GM04503 (cell line): ENCODE measurements around the gene BMP10.
"Not testable (repeated sequence)": the region's sequence is repeated elsewhere in the genome, so short reads cannot be mapped to it uniquely, and the experiment has no call there.

Experiments used
- DNase-seq: peaks from one replicate; pipeline ENCODE4 v3.0.0-alpha.2; 2012; ENCODE audit warnings: low read depth

BMP10 gene

DNA sequence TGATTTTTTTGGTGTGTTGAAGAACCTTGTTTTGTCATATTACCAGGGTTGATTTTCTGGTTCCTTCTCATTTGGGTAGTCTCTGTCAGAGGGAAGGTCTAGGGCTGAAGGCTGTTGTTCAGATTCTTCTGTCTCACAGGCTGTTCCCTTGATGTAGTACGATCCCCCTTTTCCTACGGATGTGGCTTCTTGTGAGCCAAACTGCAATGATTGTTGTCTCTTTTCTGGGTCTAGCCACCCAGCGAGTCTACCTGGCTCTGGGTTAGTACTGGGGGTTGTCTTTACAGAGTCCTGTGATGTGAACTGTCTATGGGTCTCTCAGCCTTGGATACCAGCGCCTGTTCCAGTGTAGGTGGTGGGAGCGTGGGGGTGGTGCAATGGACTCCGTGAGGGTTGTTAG, 24.8 kb upstream of the BMP10 start:
- not testable (repeated sequence) for DNase-seq

DNA sequence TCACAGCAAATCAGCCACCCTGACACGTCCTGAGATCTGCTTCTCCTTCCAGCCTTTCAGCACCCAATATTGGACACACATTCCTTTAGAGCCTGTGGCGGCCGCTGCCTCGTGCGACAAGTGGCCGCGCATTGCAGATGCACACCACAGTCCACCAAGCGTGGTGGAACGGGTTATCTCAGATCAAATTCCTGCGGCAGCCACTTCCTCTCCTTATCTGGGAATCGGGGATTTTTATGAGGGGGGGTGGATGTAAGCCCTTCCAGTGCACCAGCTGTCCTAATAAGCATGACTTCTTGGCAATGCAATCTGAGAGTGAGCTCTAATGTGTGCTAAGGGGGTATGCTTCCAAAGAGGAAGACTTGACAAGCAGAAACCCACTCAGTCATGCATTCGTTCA, 18.3 kb upstream of the BMP10 start:
- DNase-seq, result no peak

DNA sequence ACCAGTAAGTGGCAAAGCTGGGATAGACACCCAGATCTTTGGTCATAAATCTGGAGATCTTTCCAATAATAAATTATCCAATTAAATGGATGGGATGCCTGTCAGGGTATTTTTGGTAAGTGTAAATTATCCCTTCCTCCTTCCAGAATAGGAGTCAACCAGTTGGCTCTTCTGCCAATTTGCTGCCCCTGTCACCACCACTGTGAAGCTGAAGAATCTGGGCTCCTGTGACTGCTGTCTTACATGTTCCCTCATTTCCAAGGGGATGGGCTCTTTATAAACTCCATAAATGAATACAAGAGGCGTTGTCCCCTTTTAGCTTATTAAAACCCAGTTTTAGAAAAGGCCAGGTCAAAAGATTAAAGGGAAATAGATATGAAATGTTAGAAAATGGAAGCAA, 17.8 kb upstream of the BMP10 start:
- no peak for DNase-seq

DNA sequence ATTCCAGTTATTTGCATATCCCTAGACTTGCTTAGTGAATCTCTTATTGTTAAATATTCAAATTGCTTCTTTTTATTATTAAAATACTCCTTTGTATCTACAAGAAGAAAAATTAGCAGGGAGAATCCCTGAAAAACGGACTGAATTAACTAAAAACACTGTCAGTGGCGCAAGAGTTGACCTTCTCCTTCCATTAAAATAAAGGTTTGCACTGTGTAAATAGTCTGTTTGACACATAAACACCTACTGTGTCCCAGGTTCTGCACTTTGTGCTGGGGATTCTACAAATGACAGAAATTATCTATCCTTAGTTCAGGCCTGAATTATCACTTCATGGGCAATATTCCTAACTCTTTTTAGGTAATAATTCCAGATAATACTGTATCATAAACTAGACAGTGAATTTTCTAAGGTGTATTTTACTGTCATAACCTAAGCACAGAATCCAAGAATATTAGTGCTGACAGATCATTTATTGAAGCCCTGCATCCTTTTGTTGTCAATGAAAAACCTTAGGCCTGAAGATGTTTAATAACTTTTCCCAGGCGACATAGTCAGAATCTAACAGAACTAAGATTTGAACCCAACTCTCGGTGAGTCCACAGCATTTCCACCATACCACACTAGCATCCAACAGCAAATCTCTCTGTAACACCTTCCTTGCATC, 17.0 kb upstream of the BMP10 start:
- no peak for DNase-seq

DNA sequence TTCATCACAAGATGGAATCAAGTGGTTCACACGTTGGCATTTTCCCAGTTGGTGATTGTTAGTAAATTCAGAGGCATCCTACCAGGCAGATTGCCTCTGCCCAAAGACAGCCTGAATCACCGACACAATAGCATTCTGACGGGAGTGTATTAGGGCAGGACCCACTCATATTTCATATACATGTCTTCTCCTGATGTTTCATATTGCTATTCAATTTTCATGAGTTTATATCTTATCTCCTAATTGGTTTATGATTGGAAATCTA, 14.5 kb upstream of the BMP10 start:
- no peak for DNase-seq

DNA sequence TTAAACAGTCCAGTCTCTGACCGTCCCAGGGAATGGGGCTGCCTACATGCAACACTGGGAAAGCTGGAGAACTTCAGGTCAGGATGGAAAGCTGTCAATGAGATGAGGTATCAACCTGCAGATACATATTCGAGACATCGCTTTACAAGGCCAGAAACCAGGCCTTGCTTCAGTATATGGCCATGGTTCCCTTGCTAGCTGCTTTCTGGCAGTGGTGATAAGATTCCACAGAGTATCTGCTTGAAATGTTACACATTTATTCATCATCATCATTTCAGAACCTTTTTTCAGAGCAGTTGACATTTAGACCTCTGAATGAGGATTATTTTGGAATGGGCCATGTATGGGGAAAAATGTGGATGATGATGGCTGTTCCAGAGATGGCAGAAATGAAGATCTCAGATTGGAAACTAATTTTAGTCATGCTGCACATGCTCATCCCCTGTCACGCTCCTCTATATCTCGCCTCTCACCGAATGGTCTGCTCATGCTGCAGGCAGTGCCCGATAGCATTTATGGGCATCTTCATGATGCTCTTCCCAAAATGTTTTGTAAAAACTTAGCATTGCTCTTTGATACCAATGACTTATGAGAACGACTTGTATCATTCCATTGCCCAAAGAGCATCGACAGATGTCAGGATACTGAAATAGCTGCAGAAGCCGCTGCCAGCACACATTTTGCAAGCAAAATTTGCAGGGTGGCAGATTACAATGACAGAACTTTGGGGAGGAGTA, 14.0 kb upstream of the BMP10 start:
- DNase-seq, result no peak

DNA sequence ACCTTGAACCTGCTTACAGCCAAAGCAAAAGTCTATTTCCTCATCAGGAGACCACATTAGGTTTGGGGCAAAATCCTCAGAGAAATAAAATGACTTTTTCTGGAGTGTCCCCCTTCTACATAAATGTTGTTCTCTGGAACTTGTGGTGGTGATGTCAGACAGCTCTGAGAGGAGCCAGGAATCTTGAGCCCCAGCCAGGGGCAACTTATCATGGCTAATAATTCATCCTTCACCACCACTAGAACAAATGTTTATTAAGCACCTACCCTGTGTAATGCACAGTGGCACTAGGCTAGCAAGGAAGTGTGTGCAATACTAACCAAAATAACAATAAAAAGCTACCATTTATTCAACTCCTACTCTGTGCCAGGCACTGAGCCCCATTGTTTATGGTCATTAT, 9.0 kb upstream of the BMP10 start:
- no peak for DNase-seq

DNA sequence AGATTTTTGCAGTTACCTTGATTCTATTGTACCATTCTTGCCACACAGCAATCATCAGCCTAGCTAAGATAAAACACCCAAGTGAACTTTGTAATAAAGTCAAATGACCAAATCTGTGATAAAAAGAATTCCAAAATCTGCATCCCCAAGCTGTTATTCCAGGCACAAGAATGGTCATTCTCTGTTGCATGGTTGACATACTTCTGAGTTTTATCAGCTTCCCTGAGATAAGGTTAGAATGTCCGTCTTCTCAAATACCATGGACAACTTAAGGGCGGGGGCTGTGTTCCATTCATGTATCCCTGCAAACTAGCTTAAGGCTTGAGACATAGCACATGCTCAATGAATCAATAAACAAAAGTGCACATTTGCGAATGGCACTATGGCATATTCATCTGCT, 8.1 kb upstream of the BMP10 start:
- no peak for DNase-seq

DNA sequence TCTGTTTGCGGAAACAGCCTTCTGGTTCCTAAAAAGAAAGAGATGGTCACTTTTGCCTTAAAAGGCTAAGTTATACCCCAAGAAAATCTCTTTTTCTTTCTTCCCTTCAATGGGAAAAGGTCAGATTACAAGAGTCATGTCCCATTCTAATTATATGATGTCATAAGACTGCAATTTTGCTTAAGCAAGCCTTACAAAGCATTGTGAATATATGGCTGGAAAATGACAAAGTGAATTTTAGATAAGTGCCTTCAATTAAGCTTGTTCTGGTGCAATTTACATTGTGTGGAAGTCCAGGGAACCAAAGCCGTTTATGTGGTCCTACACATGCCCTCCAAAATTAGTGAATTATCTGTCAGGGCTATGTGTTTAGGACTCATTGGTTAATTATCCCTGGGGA, 7.6 kb upstream of the BMP10 start:
- DNase-seq, result no peak

DNA sequence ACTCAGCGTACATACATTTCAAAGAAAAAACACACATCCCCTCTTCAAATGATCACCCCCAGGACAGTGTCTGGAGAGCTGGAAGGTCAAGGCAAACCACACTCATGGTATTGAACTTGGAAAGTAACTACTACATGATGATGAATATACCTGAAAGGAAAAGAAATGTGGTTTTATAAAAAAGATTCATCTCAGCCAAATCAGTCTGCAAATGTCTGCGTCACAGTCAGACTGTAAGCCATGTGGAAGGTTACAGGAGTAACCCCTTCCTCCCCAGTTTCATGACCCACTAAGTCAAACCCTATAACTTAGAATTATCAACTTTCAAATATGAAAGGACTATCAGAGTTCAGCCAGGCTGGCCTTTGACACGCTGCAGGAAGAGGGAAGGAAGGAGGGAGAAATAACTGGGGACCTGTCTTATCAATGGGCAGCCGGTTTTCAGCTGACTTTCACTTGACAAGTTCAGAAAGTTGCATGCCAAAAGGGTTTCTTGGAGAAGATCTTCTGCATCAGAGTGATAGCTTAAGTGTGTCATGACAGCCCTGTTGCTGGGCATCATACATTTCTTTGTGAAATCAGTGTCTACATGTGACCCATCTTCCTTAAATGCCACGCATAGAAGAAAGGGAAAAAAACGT, 7.0 kb upstream of the BMP10 start:
- no peak for DNase-seq

DNA sequence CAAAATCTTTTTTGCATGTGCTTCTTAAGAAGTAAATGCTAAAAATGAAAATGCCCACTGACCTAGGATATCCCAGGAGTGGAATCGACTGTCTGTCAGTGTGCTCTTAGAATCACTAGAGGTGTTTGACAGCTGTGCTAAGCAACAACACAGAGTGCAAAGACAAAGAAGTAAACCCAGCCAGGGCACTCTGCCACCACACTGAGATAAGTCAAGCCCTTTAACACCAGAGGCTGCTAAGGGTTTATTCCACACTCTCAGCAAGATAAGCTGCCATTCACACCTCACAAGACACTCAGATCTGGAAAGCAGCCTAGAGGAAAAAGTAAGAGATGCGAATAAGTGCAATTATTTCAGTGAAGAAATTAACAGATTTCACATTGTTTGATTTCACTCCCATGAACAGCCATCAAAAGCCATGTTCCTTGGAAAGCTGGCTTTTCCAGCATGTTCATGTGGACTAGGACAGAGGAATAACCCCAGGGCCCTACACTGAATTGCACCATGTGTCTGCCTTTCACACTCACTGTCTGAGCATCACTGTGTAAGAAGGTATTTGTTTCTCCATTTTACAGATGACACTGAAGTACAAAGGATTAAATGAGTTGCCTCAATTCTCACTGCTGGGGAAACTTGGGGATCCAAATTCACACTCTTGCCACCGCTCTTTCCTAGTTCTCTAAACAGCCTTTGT, 6.0 kb upstream of the BMP10 start:
- DNase-seq, result no peak

DNA sequence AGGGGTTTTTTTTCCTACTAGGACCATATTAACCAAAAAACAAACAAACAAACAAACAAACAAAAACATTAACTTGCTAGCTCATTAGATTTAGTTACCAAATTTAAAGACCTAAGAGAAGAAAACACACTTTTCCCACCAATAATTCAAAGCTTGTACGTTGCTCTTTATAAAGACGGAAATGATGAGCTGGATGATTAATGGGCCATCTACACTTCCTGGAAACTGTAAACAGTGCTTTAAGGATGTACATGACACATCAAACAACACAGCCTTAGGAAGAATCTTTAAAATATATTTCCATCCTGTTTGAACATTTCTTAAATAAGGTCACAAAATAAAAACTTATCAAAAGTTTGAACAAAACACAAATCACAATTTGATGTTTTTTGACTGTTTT, 982 bp downstream of the BMP10 start:
- DNase-seq, result no peak

DNA sequence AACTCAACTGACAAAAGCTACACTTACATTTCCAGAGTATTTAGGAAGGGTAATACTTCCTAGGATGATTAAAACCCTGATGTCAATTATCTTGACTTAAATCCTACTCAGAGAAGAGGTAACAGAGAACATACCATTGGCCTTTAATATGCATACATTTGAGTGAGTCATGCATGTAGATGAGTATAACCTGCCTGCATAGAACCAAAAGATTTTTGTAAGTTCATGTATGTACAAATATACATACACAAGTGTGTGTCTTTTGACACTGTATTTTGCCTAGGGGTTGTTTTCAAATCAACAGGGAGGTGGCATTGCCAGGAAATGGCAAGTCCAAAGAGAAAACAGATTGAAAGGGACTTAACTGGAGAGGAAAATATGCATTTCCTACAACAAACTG, 6.1 kb downstream of the BMP10 start:
- no peak for DNase-seq

DNA sequence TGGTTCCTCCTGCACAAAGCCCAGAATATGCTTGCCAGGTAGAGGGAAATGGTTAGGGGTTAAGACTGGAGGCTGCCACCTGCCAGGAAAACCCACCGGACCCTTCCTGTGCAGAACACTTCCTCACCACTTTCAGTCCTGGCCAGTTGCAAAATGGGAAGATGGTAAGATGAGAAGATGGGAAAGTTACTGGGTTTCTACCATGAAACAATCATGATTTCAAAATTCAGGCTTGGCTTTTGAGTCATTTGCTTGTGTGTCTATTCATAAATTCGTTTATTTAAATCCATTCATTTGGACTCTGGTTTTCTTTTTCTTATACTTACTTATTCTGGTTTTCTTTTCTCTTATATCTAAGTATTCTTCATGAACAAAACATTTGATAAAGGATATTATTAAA, 7.2 kb downstream of the BMP10 start:
- no peak for DNase-seq

DNA sequence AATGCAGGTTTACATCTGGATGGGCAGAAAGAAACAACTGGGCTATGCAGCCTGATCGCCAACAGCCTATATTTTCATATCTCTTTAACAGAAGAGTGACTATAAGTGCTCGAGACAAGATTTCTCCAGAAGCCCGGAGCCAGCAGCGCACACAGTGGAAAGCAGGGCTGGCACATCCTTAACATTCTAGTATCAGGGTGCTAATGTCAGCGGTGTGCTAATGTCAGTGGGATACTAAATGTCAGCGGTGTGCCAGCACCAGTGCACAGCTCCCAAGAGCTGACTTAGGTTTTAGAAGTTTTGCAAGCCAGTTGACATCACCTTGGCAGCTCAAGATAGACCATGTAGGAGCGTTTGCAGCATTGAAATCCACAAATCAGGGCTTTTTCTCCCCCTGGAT, 8.3 kb downstream of the BMP10 start:
- DNase-seq, result no peak

DNA sequence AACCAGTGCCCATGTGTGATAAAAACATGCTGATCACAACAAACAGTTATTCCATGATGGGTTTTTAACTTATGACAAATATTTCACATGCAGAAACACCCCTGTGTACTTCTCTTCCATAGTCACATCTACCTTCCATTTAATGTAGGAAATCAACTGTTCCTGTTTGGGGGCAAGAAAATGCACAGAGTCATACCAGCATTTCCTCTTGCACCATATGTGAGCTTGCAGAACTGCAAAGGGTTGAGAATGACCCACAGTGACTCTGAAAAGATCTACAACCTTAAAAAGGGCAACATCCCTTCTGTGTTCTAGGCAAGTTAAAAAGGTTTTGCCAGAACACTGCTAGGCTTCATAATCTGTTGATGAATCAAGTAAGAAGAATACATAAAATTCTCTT, 9.9 kb downstream of the BMP10 start:
- DNase-seq, result no peak

DNA sequence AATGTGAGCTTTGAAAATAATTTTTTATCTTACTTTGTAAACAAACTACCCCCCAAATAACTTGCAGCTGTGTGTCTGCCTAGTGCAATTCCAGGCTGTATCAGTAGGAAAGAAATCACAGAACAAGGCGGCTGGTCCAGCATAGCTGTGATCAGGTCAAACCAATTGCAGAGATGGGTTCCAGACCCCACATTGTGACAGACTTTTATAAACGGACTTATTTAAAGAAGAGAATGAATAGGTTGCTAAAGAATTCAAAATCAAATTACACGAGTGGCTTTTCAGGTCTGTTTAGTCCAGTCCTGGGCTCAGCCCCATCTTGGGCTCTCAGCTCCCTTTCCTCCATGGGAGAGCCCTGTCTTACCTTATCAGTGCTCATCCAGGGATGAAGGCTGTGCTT, 11.1 kb downstream of the BMP10 start:
- DNase-seq, result no peak

DNA sequence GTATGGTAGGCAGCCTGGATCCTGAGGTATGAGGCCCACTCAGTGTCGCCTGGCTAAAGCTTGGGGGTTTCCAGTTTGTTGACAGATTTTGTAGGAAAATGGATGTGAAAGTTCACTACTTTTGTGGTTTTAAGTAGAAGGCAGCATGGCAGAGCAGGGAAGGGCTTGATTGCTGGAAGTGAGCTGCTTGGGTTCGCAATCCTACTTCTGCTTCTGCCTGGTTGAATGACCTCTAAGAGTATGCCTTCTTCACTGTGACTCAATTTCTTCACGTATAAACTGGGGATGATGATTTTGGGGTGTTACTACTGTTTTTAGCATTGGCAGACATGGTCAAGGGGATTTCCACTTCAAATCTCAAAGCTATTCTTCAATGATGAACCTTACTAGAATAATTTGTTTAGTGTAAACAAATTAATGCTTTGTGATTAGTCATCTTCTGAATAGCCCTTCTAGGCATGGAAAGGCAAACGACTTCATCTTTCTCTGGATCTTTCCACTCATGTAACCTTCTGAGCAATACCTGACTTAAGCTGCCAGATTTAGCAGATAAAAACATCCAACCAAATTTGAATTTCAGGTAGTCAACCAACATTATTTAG, 13.2 kb downstream of the BMP10 start:
- no peak for DNase-seq

DNA sequence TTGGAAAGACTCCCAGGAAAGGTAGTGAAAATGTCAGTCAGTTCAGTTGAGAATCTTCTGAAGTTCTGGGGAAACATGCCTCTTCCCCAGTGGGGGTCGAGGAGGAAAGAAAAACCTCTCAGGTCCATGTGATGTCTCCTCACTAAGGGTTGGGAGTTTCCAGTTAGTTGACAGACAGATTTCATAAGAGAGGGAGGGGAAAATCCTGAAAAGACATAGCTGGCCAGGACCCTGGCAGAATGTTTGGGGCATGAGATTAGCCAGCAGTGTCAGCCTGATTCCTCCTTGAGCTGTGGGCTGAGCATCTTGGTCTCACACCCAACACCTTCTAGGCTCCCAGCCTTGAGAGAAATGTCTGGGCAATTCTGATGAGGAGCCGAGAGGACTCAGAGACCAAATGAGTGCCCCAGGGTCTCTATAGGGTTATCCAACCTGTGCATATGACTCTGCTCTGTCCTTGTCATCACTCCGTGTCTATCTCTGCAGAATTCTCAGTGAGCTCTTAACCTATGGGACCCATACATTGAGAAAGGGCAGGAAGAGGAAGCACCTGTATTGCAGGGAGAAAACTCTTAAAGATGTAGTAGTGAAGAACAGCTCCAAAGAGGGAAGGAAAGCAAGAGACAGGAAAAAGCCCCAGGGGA, 13.9 kb downstream of the BMP10 start:
- DNase-seq, result no peak

DNA sequence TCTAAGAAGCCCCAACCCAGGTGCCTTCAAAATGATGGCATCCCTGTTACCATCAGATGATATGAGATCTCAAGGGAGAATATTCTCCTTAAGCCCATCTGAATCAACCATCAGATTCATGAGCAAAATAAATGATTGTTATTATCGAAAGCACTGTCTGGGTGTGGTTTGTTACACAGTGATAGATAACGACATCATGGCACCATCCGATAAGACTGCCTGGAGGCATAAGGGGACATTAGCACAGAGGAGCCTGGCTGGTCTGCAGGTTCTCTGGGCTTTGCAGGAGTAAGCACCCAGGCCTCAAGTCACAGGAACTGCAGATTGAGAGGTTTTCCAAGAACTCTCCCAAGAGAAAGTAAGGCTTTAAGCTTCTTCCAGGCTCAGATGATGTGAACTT, 15.6 kb downstream of the BMP10 start:
- no peak for DNase-seq

DNA sequence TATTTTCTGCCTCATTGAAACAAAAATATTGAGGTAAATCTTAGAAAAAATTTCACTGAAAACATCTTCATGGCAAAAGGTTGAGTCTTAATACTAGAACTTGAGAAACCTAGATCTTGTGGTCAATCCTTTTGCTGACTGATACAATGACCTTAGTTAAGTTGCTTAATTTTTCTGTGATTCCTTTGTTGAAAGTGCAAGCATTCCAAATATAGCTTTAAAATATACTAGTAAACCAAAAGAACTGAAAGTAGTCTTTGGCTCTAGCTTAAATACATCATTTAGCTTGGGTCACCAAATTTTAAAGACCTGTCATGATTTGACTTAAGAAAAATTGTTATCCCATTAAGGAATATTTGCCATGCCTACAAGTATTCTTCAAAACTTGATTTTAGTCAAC, 16.7 kb downstream of the BMP10 start:
- DNase-seq, result no peak

DNA sequence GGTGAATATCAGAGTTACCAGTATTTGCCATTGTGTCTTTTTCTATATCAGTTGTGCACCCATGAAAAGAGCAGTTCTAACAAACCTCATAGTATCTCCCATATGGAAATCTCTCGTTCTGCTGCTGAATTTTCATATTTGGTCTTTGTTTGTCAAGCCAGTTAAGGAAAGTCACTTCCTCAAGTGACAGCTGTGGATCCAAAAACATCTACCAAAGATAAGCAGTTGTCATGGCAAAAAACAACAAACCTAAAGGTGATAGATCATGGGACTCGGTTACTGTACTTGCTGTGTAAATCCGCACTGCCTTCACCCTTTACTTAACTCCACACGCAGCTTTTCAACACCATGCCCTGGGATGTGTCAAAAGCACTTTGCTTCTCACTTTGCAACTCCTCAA, 17.3 kb downstream of the BMP10 start:
- no peak for DNase-seq
